GM13977 (cell line): Measurements from ENCODE around the gene PREX1.

Source experiments
- DNase-seq: peaks from one replicate; pipeline ENCODE4 v3.0.0; 2012; ENCODE audit warnings: low spot score
- in situ Hi-C: fragments of 300-500 bp; cut with MboI; formaldehyde crosslinking; loops from one replicate; pipeline ENCODE4 v1.12.0; 2022; ENCODE audit warnings: low sequenced_read_pairs, low pct_unique_long_range_greater_than_20kb, mixed read lengths, inconsistent platforms; ENCODE audit not compliant: unreplicated experiment
- TF ChIP-seq, protein P1 (sequence below): IDR thresholded peaks from 2 replicates; pipeline ENCODE4 v1.5.1; 2012; ENCODE audit warnings: mild to moderate bottlenecking, control low read depth; ENCODE audit not compliant: insufficient read depth; ENCODE audit errors: extremely low read depth, missing control alignments

PREX1 gene

DNA sequence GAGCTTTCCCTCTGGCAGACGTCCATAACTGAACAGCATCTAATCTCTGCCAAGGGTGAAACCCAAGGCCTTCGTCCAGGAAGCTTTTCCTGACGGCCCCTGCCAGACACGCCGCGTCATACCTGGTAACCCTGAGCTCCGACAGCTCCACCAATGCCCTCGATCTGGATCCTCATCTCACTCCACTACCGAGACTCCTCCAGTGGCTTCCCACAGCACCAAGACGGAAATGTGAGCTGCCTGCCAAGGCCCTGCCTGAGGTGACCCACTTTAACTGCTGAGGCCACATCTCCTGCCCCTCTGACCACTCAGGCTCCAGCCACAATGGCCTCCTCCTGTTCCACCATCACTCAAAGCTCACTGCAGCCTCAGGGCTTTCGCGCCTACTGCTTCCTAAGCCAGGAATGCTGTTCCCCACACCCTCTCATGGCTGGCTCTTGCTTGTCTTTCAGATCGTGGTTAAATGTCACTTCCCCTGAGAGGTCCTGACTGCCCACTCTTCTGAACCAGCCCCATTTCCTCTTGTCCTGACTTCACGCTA is 143.2 kb downstream of the PREX1 start:
- in situ Hi-C loops: no loop called here
- no peak for DNase-seq
- TF ChIP-seq, protein P1, sequence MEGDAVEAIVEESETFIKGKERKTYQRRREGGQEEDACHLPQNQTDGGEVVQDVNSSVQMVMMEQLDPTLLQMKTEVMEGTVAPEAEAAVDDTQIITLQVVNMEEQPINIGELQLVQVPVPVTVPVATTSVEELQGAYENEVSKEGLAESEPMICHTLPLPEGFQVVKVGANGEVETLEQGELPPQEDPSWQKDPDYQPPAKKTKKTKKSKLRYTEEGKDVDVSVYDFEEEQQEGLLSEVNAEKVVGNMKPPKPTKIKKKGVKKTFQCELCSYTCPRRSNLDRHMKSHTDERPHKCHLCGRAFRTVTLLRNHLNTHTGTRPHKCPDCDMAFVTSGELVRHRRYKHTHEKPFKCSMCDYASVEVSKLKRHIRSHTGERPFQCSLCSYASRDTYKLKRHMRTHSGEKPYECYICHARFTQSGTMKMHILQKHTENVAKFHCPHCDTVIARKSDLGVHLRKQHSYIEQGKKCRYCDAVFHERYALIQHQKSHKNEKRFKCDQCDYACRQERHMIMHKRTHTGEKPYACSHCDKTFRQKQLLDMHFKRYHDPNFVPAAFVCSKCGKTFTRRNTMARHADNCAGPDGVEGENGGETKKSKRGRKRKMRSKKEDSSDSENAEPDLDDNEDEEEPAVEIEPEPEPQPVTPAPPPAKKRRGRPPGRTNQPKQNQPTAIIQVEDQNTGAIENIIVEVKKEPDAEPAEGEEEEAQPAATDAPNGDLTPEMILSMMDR: no peak

- TF ChIP-seq, protein P1: no peak
- in situ Hi-C loops: no loop called here
- DNase-seq: no peak
Measured at GRCh38 chr20:48683467-48684175, 144.2 kb downstream of the PREX1 start.

DNA sequence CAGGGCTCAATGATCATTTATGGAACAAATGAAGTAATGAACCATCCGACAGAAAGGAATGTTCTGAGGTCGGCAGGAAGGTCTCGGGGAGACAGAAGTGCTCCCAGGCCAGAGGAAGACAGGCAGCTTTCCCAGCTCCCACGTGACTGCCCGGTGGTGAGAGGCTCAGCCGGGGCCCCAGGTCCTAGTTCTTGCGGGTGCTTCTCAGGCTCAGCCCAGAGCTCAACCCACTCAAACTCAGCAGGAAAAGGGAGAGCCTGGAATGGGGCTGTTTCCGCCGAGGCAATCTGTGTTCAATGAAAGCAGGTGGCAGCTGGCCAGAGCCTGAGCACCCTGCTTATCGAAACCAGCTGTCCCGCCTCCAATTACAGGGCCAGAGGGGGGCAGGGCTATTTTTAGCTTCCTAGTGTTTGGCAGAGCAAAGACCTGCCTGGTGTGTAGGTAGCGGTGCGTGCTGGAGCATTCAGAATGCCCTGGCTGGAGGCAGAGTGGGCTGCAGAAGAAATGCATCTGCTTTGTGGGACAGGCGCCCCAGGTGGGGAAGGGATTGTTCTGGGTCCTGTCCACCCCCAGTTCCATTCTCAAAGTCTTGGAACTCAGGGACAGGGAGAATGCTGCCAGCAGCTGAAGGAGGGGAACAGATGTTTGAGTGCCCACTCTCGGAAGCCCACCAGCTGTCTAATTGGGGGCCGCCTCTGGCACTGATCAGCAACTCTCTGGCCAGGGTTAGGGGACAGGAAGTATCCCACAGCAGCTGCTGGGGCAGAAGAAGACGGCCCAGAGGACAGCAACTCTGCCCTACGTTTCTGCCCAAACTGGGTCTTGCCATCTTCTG is 145.1 kb downstream of the PREX1 start:
- no peak for DNase-seq

DNA sequence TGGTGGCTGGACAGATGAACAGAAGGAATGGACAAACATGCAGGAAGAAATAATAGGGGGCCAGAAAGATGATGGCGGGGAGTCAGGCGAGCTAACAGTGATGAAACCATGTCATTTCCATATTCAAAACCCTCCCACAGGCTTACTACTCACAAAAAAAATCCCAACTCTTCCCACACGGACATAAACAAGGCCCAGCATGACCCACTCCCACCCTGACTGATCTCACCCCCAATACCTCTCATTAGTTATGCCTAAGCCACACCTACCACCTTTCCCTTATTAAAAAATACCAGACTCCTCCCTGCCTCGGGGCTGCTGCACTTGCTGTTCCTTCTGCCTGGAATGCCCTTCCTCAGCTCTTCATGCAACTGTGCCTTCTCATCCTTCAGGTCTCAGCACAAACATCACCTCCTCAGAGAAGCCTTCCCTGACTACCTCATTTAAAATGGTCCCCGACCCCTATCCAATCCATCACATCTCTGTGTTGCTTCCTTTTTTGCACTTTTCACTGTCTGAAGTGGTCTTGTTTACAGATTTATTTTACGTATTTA is 145.8 kb downstream of the PREX1 start:
- no peak for DNase-seq
- TF ChIP-seq, protein P1: no peak

More for the DNA sequence above, 145.1 kb downstream of the PREX1 start:
- TF ChIP-seq, protein P1: no peak
- in situ Hi-C loops: no loop called here

GRCh38 chr20:48681201-48681872 is 146.5 kb downstream of the PREX1 start:
- TF ChIP-seq, protein P1: no peak
- in situ Hi-C loops: no loop called here
- DNase-seq: no peak

More for the DNA sequence above, 145.8 kb downstream of the PREX1 start:
- in situ Hi-C loops: no loop called here

DNA sequence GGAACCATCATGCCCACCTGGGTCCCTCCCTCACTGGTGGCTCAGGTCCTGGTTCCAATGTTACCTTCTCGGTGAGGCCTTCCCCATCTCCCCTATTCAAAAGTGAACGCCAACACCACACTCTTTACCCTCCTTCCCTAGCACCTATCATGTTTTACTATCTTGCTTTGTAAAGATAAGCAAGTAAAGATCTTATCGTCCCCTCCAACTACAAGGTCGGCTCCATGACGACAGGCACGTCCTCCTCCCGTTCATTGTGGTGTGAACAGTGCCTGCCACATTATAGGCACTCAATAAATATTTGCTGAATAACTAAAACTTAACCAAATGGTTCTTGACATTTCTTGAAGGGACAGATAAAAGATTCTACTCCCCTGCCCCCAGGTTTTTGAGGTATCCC is 147.1 kb downstream of the PREX1 start:
- DNase-seq: no peak
- TF ChIP-seq, protein P1: no peak
- in situ Hi-C loops: no loop called here
